Measurements from ENCODE around the gene KCNJ13.
"Not testable (repeated sequence)": the region's sequence is repeated elsewhere in the genome, so short reads cannot be mapped to it uniquely, and the experiment has no call there.

Gene KCNJ13

DNA sequence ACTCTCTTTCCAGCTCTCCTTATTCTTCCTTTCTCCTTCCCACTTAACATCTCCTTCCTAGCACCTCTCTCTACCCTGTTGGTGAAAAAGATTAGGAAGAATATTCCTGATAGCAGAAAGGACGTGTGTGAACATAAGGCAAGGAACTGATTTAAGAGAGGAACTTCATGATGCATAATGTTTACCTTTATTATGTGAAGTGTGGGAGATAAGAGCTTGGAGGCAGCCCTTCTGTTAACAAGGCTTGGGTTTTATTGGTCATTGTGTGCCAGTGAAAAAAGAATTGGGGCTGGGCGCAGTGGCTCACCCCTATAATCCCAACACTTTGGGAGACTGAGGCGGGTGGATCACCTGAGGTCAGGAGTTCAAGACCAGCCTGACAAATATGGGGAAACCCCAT is 34.4 kb downstream of the KCNJ13 start:
- Histone ChIP-seq H3K9me3 (no peaks in the 10 kb centered on the region), H3K4me3 (no peak overlapping the region), H4K20me1 (peaks cover 10% of the 10 kb centered on the region; the same call in 1 of the 2 replicates), H3K27ac (no peak overlapping the region), H3K4me2 (no peak overlapping the region), H3K27me3 (no peaks in the 10 kb centered on the region), H3K9ac (no peak overlapping the region), H3K4me1 (no peaks in the 10 kb centered on the region), H3K36me3 (peaks cover 74% of the 10 kb centered on the region)
- TF ChIP-seq Cebpa-rat (IDR thresholded peaks at IDR 0.05) = no peak

- TF ChIP-seq Cebpa-rat (IDR thresholded peaks at IDR 0.05) = no peak
- H4K20me1 ChIP-seq = peaks cover 10% of the 10 kb centered on the region; the same call in 1 of the 2 replicates
- no peaks in the 10 kb centered on the region for H3K27me3 ChIP-seq
- no peaks in the 10 kb centered on the region for H3K9me3 ChIP-seq
- H3K9ac ChIP-seq = no peak overlapping the region
- no peak overlapping the region for H3K4me2 ChIP-seq
- H3K4me3 ChIP-seq = no peak overlapping the region
- H3K27ac ChIP-seq = no peak overlapping the region
- no peaks in the 10 kb centered on the region for H3K4me1 ChIP-seq
- H3K36me3 ChIP-seq = peaks cover 78% of the 10 kb centered on the region
Measured at GRCh38 chr2:232741294-232741693, 35.1 kb downstream of the KCNJ13 start.

DNA sequence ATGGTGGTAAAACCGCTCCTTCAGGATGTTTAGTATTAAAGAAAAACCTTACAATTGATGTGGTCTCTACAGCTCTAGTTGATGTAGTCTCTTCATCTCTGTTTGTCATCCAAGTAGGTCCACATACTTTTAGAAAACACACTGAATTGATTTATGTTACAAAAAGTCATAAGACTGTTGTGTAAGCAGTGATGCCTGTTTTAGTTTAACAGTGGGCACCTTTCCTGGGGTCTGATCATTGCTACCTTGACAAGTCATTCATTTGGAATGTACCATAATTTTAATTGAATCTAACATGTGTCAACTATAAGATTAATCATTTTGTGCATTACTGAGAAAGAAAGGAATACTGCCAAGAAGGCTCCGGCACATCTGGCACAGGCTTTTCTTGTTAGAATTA is 44.9 kb downstream of the KCNJ13 start:
- Histone ChIP-seq H3K27ac (no peak overlapping the region), H3K4me3 (no peak overlapping the region), H3K36me3 (peaks cover 87% of the 10 kb centered on the region), H3K27me3 (no peaks in the 10 kb centered on the region), H3K9ac (no peak overlapping the region), H4K20me1 (peaks cover 87% of the 10 kb centered on the region), H3K4me2 (no peak overlapping the region), H3K9me3 (no peaks in the 10 kb centered on the region), H3K4me1 (no peaks in the 10 kb centered on the region)
- no peak for TF ChIP-seq Cebpa-rat (IDR thresholded peaks at IDR 0.05)

- Histone ChIP-seq H3K4me3 (no peak overlapping the region), H3K9ac (no peak overlapping the region), H3K27ac (no peak overlapping the region), H4K20me1 (peaks cover 90% of the 10 kb centered on the region), H3K36me3 (peaks cover 93% of the 10 kb centered on the region), H3K27me3 (no peaks in the 10 kb centered on the region), H3K9me3 (no peaks in the 10 kb centered on the region), H3K4me2 (no peak overlapping the region), H3K4me1 (no peaks in the 10 kb centered on the region)
- TF ChIP-seq Cebpa-rat (IDR thresholded peaks at IDR 0.05) = no peak
Measured at GRCh38 chr2:232728785-232729184, 47.6 kb downstream of the KCNJ13 start.

- H3K4me3 ChIP-seq = no peak overlapping the region
- TF ChIP-seq Cebpa-rat (IDR thresholded peaks at IDR 0.05) = no peak
- H3K36me3 ChIP-seq = peaks cover 91% of the 10 kb centered on the region
- H3K27ac ChIP-seq = no peak overlapping the region
- no peaks in the 10 kb centered on the region for H3K27me3 ChIP-seq
- peaks cover 4% of the 10 kb centered on the region; the same call in 1 of the 2 replicates for H3K9me3 ChIP-seq
- peaks cover 93% of the 10 kb centered on the region for H4K20me1 ChIP-seq
- no peak overlapping the region for H3K9ac ChIP-seq
- H3K4me2 ChIP-seq = no peak overlapping the region
- 0 out of 2 replicates have a peak, but pooled peaks cover 6% of the 10 kb centered on the region for H3K4me1 ChIP-seq
Measured at GRCh38 chr2:232723027-232723426, 53.3 kb downstream of the KCNJ13 start.

GRCh38 chr2:232721882-232722281 is 54.5 kb downstream of the KCNJ13 start:
- Histone ChIP-seq H4K20me1 (peaks cover 93% of the 10 kb centered on the region), H3K4me1 (0 out of 2 replicates have a peak, but pooled peaks cover 6% of the 10 kb centered on the region), H3K36me3 (peaks cover 91% of the 10 kb centered on the region), H3K27me3 (no peaks in the 10 kb centered on the region), H3K4me2 (no peak overlapping the region), H3K27ac (no peak overlapping the region), H3K9ac (no peak overlapping the region), H3K9me3 (peaks cover 6% of the 10 kb centered on the region; the same call in 1 of the 2 replicates), H3K4me3 (no peak overlapping the region)
- TF ChIP-seq Cebpa-rat (IDR thresholded peaks at IDR 0.05) = no peak

- Histone ChIP-seq H3K27ac (no peak overlapping the region), H4K20me1 (peaks cover 96% of the 10 kb centered on the region), H3K4me1 (0 out of 2 replicates have a peak, but pooled peaks cover 6% of the 10 kb centered on the region), H3K4me2 (no peak overlapping the region), H3K27me3 (no peaks in the 10 kb centered on the region), H3K36me3 (peaks cover 93% of the 10 kb centered on the region), H3K4me3 (no peak overlapping the region), H3K9ac (no peak overlapping the region), H3K9me3 (peaks cover 10% of the 10 kb centered on the region; the same call in 1 of the 2 replicates)
- TF ChIP-seq Cebpa-rat (IDR thresholded peaks at IDR 0.05) = no peak
Measured at GRCh38 chr2:232721261-232721660, 55.1 kb downstream of the KCNJ13 start.

DNA sequence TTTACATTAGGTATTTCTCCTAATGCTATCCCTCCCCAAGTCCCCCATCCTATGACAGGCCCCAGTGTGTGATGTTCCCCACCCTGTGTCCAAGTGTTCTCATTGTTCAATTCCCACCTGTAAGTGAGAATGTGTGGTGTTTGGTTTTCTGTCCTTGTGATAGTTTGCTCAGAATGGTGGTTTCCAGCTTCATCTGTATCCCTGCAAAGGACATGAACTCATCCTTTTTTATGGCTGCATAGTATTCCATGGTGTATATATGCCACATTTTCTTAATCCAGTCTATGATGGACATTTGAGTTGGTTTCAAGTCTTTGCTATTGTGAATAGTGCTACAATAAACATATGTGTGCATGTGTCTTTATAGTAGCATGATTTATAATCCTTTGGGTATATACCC is 56.3 kb downstream of the KCNJ13 start:
- H3K4me3 ChIP-seq, H3K27ac ChIP-seq, H3K9me3 ChIP-seq, H3K27me3 ChIP-seq, H3K4me2 ChIP-seq, H3K4me1 ChIP-seq, H3K9ac ChIP-seq: not testable (repeated sequence)
- peaks cover 85% of the 10 kb centered on the region for H3K36me3 ChIP-seq
- H4K20me1 ChIP-seq = peaks cover 97% of the 10 kb centered on the region

Measured in BLaER1 (cell line).